Neuronal stem cell (in vitro differentiated cells): ENCODE data around the gene C22orf42.
A peak's percentile ranks its signal among the peaks of the same experiment; 100 is the strongest.

ENCODE experiments used
- DNase-seq: peaks from one replicate; pipeline ENCODE4 v3.0.0-alpha.2; 2013; ENCODE audit warnings: low spot score
- H2AFZ ChIP-seq: one replicate; pipeline ENCODE4 v1.6.1; 2013; ENCODE audit warnings: mild to moderate bottlenecking, low read length, inconsistent platforms
- H2AK5ac ChIP-seq: 2 replicates; pipeline ENCODE4 v1.6.1; 2013; ENCODE audit warnings: low read depth, mild to moderate bottlenecking, inconsistent platforms, low read length, moderate library complexity, mixed read lengths
- H2BK120ac ChIP-seq: 2 replicates; pipeline ENCODE4 v1.6.1; 2013; ENCODE audit warnings: low read depth, mild to moderate bottlenecking, inconsistent platforms, low read length, moderate library complexity, mixed read lengths
- H2BK12ac ChIP-seq: one replicate; pipeline ENCODE4 v1.6.1; 2013; ENCODE audit warnings: low read length, inconsistent platforms
- H2BK15ac ChIP-seq: 2 replicates; pipeline ENCODE4 v1.6.1; 2013; ENCODE audit warnings: mild to moderate bottlenecking, low read length, inconsistent platforms, mixed read lengths
- H2BK5ac ChIP-seq: one replicate; pipeline ENCODE4 v1.6.1; 2013; ENCODE audit warnings: inconsistent platforms, mild to moderate bottlenecking, low read length, moderate library complexity
- H3K14ac ChIP-seq: one replicate; pipeline ENCODE4 v1.6.1; 2013; ENCODE audit warnings: low read length, inconsistent platforms
- H3K18ac ChIP-seq: 2 replicates; pipeline ENCODE4 v1.6.1; 2013; ENCODE audit warnings: low read length, inconsistent platforms
- H3K23ac ChIP-seq: 2 replicates; pipeline ENCODE4 v1.6.1; 2013; ENCODE audit warnings: low read depth, mild to moderate bottlenecking, mixed read lengths, low read length, inconsistent platforms; ENCODE audit not compliant: poor library complexity
- H3K27ac ChIP-seq: replicated peaks from 3 replicates; pipeline ENCODE4 v1.5.1; 2013; ENCODE audit warnings: low read length, inconsistent platforms
- H3K27me3 ChIP-seq, 3 experiments: 2 replicates each; pipeline ENCODE4 v1.6.1; 2013; ENCODE audit warnings: low read length in 3 of 3, mild to moderate bottlenecking in 2 of 3, inconsistent platforms in 1 of 3, low read depth in 1 of 3, mixed read lengths in 1 of 3, moderate library complexity in 1 of 3; ENCODE audit not compliant: control insufficient read depth in 3 of 3, insufficient read depth in 3 of 3
- H3K36me3 ChIP-seq, 2 donors: replicated peaks in 1 of 2; 2 replicates each; pipeline ENCODE4 v1.6.1; 2013; ENCODE audit warnings: low read length in 2 of 2; ENCODE audit not compliant: control insufficient read depth in 2 of 2, insufficient read depth in 2 of 2
- H3K4ac ChIP-seq: 2 replicates; pipeline ENCODE4 v1.6.1; 2013; ENCODE audit warnings: inconsistent platforms, mild to moderate bottlenecking, low read length, moderate library complexity
- H3K4me1 ChIP-seq, 2 donors: 1 replicate in 1 of 2; 2 replicates in 1 of 2; pipeline ENCODE4 v1.6.1; 2013; ENCODE audit warnings: low read length in 2 of 2, low read depth in 1 of 2; ENCODE audit not compliant: control insufficient read depth in 2 of 2, insufficient read depth in 1 of 2
- H3K4me2 ChIP-seq: one replicate; pipeline ENCODE4 v1.6.1; 2013; ENCODE audit warnings: mild to moderate bottlenecking, low read length, inconsistent platforms; ENCODE audit not compliant: insufficient read depth, poor library complexity, severe bottlenecking
- H3K4me3 ChIP-seq, 2 donors: 2 replicates each; pipeline ENCODE4 v1.5.1; 2013; ENCODE audit warnings: low read length in 2 of 2, mild to moderate bottlenecking in 2 of 2, inconsistent platforms in 1 of 2, moderate library complexity in 1 of 2
- H3K79me1 ChIP-seq: one replicate; pipeline ENCODE4 v1.6.1; 2013; ENCODE audit warnings: low read depth, mild to moderate bottlenecking, inconsistent platforms, low read length, moderate library complexity
- H3K9ac ChIP-seq: one replicate; pipeline ENCODE4 v1.6.1; 2013; ENCODE audit warnings: mild to moderate bottlenecking, low read depth, low read length, inconsistent platforms; ENCODE audit not compliant: poor library complexity
- H3K9me3 ChIP-seq, 2 donors: replicated peaks in 1 of 2; 2 replicates each; pipeline versions ENCODE3 to v1.6.1; 2013; ENCODE audit warnings: low read length in 2 of 2, mild to moderate bottlenecking in 2 of 2, inconsistent platforms in 1 of 2, low read depth in 1 of 2, mixed read lengths in 1 of 2, moderate library complexity in 1 of 2; ENCODE audit not compliant: control insufficient read depth in 2 of 2, insufficient read depth in 1 of 2
- H4K8ac ChIP-seq: one replicate; pipeline ENCODE4 v1.6.1; 2013; ENCODE audit warnings: low read depth, mild to moderate bottlenecking, inconsistent platforms, low read length, moderate library complexity
- H4K91ac ChIP-seq: one replicate; pipeline ENCODE4 v1.6.1; 2013; ENCODE audit warnings: low read length, low read depth, mild to moderate bottlenecking, inconsistent platforms; ENCODE audit not compliant: poor library complexity
- WGBS, 2 donors: extraction: QIAGEN DNeasy Blood & Tissue Kit; methylation state at CpG; one replicate each; pipeline ENCODE4 v1.1.7; 2013; ENCODE audit warnings: missing lambda C conversion rate in 2 of 2, mixed read lengths in 1 of 2; ENCODE audit not compliant: insufficient read length in 2 of 2, insufficient replicate concordance in 1 of 2; ENCODE audit errors: extremely low coverage in 2 of 2; 5-methylcytosine and 5-hydroxymethylcytosine counted together

Gene C22orf42

DNA sequence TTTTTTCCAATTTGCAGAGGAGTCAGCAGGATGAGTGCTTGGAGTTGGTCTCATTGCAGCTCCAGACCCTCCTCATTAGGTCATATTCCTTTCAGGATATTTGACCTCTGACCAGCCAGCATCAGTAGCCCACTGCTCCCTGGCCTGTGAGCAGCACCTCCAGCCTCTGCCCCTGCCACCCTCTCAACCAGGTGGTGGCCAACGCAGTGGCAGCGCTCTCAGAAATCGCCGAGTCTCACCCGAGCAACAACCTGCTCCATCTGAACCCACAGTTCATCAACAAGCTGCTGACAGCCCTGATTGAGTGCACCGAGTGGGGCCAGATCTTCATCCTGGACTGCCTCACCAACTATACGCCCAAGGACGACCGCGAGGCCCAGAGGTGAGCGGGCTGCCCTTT, 27.0 kb downstream of the C22orf42 start:
- H3K4ac ChIP-seq: no peak overlapping the region
- H2AFZ ChIP-seq: no peak overlapping the region
- H2BK5ac ChIP-seq: no peak overlapping the region
- H3K4me2 ChIP-seq: no peak overlapping the region
- H2BK12ac ChIP-seq: no peak overlapping the region
- peak overlapping the region; percentile 68 for H3K23ac ChIP-seq
- no peak overlapping the region for H2AK5ac ChIP-seq
- DNase-seq: no peak
- no peak overlapping the region for H3K4me3 ChIP-seq
- H2BK15ac ChIP-seq: no peak overlapping the region
- H3K9ac ChIP-seq: no peak overlapping the region
- no peaks in the 10 kb centered on the region for H3K4me1 ChIP-seq
- H3K36me3 ChIP-seq: no peaks in the 10 kb centered on the region
- H4K8ac ChIP-seq: no peak overlapping the region
- no peak overlapping the region for H3K18ac ChIP-seq
- H3K27me3 ChIP-seq: no peaks in the 10 kb centered on the region
- H3K9me3 ChIP-seq: no peaks in the 10 kb centered on the region
- no peak overlapping the region for H3K14ac ChIP-seq
- H2BK120ac ChIP-seq: no peak overlapping the region
- no peak overlapping the region for H3K27ac ChIP-seq
- H4K91ac ChIP-seq: no peak overlapping the region
- WGBS, 2 donors: no CpG with 5 or more reads among the region's 11 CpGs
- no peaks in the 10 kb centered on the region for H3K79me1 ChIP-seq

DNA sequence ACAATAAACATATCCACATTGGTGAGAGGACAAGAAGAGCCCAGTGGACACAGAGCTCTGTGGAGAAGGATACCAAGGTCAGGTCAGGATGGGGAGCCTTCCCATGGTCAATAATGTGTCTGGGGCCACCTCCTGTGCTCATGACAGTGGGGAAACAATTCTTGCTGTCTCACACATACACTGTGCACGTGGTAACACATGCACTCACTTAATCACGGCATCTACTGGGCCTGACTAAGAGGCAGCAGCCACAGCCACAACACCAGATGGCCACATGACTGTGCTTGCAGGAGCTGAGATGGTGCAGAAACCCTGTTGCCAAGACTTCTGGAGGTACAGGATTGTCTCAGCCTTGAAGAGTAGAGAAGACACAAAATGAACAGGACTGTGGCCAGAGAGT, 28.6 kb downstream of the C22orf42 start:
- Histone ChIP-seq H3K27me3 (no peaks in the 10 kb centered on the region), H3K23ac (no peak overlapping the region), H2BK120ac (no peak overlapping the region), H2AK5ac (no peak overlapping the region), H3K9me3 (no peaks in the 10 kb centered on the region), H3K4me3 (no peak overlapping the region), H3K18ac (no peak overlapping the region), H2BK5ac (no peak overlapping the region), H3K27ac (no peak overlapping the region), H3K36me3 (no peaks in the 10 kb centered on the region), H2BK12ac (no peak overlapping the region), H3K4me2 (no peak overlapping the region), H3K14ac (no peak overlapping the region), H3K4me1 (no peaks in the 10 kb centered on the region), H2AFZ (no peak overlapping the region), H3K4ac (no peak overlapping the region), H4K8ac (no peak overlapping the region), H3K79me1 (no peaks in the 10 kb centered on the region), H2BK15ac (no peak overlapping the region), H4K91ac (no peak overlapping the region), H3K9ac (no peak overlapping the region)
- no peak for DNase-seq
- WGBS, 2 donors: no CpG with 5 or more reads among the region's 2 CpGs

DNA sequence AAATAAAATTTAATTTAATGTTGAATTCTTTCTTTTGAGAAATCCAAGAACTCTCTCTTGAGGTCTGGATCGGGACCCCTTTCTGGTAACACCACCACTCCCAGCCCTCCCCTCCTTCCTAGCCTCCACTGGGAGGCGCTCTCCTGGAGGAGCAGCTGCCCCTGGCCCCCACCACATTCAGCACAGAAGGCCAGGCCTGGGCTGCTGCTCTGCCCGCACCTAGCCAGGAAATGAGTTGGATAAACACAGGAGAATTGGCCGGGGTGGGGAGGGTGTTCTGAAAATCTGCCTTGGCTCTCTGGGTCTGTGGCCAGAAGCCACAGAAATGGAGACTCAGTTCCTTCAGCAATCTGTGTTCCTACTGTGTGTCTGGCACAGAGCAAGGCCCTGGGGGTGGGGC, 31.2 kb downstream of the C22orf42 start:
- Histone ChIP-seq H3K27ac (no peak overlapping the region), H3K14ac (no peak overlapping the region), H2BK120ac (no peak overlapping the region), H3K4me2 (no peak overlapping the region), H3K23ac (peak overlapping the region; percentile 31), H3K27me3 (no peaks in the 10 kb centered on the region), H3K4me3 (no peak overlapping the region), H3K18ac (peak overlapping the region; percentile 38), H2AFZ (no peak overlapping the region), H3K4me1 (peaks cover 0 to 2% of the 10 kb centered on the region in 2 donors), H3K9ac (no peak overlapping the region), H4K8ac (no peak overlapping the region), H3K36me3 (no peaks in the 10 kb centered on the region), H4K91ac (no peak overlapping the region), H3K9me3 (no peaks in the 10 kb centered on the region), H3K79me1 (no peaks in the 10 kb centered on the region), H2BK12ac (no peak overlapping the region), H2BK5ac (no peak overlapping the region), H3K4ac (no peak overlapping the region), H2AK5ac (no peak overlapping the region), H2BK15ac (no peak overlapping the region)
- no CpG with 5 or more reads among the region's 4 CpGs for WGBS, 2 donors
- DNase-seq: no peak

DNA sequence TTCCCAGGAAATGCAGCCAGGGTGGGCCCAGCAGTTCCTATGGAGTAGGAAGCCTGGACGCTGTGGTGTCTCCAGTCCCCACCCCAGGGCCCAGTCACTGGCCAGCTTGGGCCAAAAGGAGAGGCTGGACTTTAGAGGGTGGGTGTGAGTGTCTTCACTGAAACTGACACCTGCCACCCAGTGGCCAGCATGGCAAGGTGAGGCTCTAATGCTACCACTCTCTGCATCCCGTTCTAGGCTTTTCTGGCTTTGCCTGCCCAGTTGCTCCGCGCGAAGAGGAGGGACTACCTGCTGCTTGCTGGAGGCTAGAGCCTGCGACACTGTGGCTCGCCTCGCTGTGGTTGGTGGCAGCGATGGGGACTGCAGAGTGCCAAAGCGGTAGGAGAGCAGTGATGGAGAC, 35.4 kb downstream of the C22orf42 start:
- Histone ChIP-seq H3K9ac (no peak overlapping the region), H3K4ac (peak overlapping the region; percentile 23), H2BK120ac (no peak overlapping the region), H3K79me1 (no peaks in the 10 kb centered on the region), H2BK5ac (no peak overlapping the region), H3K27ac (no peak overlapping the region), H3K14ac (peak overlapping the region; percentile 67), H3K4me3 (peak overlapping the region in 1 of 2 donors; percentile 3), H4K91ac (peak overlapping the region; percentile 92), H2BK12ac (peak overlapping the region; percentile 97), H2AK5ac (peak overlapping the region; percentile 86), H2AFZ (no peak overlapping the region), H3K23ac (peak overlapping the region; percentile 37), H3K27me3 (no peaks in the 10 kb centered on the region), H3K36me3 (no peaks in the 10 kb centered on the region), H2BK15ac (peak overlapping the region; percentile 84), H3K18ac (peak overlapping the region; percentile 84), H3K9me3 (no peaks in the 10 kb centered on the region), H3K4me1 (peaks cover 0 to 2% of the 10 kb centered on the region in 2 donors), H4K8ac (no peak overlapping the region), H3K4me2 (no peak overlapping the region)
- no peak for DNase-seq
- WGBS, 2 donors: no CpG with 5 or more reads among the region's 10 CpGs
